CD8-positive, alpha-beta memory T cell (primary cell): Measurements from ENCODE around the gene PPP1R7. TPM values are rescaled to one million over a fixed set of nuclear protein-coding genes. Genes with fewer than 3 reads are reported as not detected.

Experiments used
- CTCF ChIA-PET: fragments of 350-600 bp; sonication (Branson Sonifier 250); formaldehyde crosslinking; loops from one replicate; lab custom pipeline; 2021; ENCODE audit warnings: antibody characterized with exemption; lab: Charles Lee
- POLR2A ChIA-PET: fragments of 350-600 bp; sonication (Branson Sonifier 250); formaldehyde crosslinking; loops from one replicate; lab custom pipeline; 2021; ENCODE audit warnings: antibody characterized with exemption; lab: Charles Lee
- DNase-seq, 5 donors: peaks; one replicate each; pipeline versions ENCODE4 v3.0.0 to v3.0.0-alpha.2; 2020 to 2022; ENCODE audit warnings: mixed read lengths in 1 of 5
- H3K27ac ChIP-seq: one replicate; pipeline ENCODE4 v1.7.0; 2013; ENCODE audit warnings: low read depth, mild to moderate bottlenecking, low read length, moderate library complexity
- H3K27me3 ChIP-seq: 2 replicates; pipeline ENCODE4 v1.7.0; 2013; ENCODE audit warnings: low read length, mild to moderate bottlenecking; ENCODE audit not compliant: insufficient read depth, poor library complexity, severe bottlenecking
- H3K36me3 ChIP-seq: 2 replicates; pipeline ENCODE4 v1.7.0; 2013; ENCODE audit warnings: mild to moderate bottlenecking, low read length, moderate library complexity; ENCODE audit not compliant: insufficient read depth
- H3K4me1 ChIP-seq: 2 replicates; pipeline ENCODE4 v1.7.0; 2013; ENCODE audit warnings: mild to moderate bottlenecking, low read length, moderate library complexity; ENCODE audit not compliant: insufficient read depth
- H3K4me3 ChIP-seq: 2 replicates; pipeline ENCODE4 v1.7.0; 2013; ENCODE audit warnings: mild to moderate bottlenecking, low read length
- H3K9me3 ChIP-seq: 2 replicates; pipeline ENCODE4 v1.7.0; 2013; ENCODE audit warnings: mild to moderate bottlenecking, low read length
- H3K27ac Mint-ChIP-seq, 8 donors: one replicate each; pipeline ENCODE4 v1.8.0; 2020 to 2021; ENCODE audit warnings: mixed read lengths in 8 of 8, mild to moderate bottlenecking in 6 of 8, inconsistent platforms in 3 of 8, moderate library complexity in 3 of 8
- H3K27me3 Mint-ChIP-seq, 2 donors: one replicate each; pipeline ENCODE4 v1.8.0; 2020 to 2021; ENCODE audit warnings: mixed read lengths in 2 of 2, mild to moderate bottlenecking in 1 of 2, moderate library complexity in 1 of 2
- H3K36me3 Mint-ChIP-seq, 3 donors: one replicate each; pipeline ENCODE4 v1.8.0; 2020 to 2021; ENCODE audit warnings: mixed read lengths in 3 of 3, inconsistent platforms in 1 of 3, mild to moderate bottlenecking in 1 of 3
- H3K4me1 Mint-ChIP-seq, 3 donors: one replicate each; pipeline ENCODE4 v1.8.0; 2020 to 2021; ENCODE audit warnings: mixed read lengths in 3 of 3, inconsistent platforms in 1 of 3, mild to moderate bottlenecking in 1 of 3
- H3K4me3 Mint-ChIP-seq, 7 donors: one replicate each; pipeline ENCODE4 v1.8.0; 2020 to 2021; ENCODE audit warnings: mixed read lengths in 7 of 7, mild to moderate bottlenecking in 6 of 7, moderate library complexity in 4 of 7, inconsistent platforms in 2 of 7
- H3K9me3 Mint-ChIP-seq, 5 donors: one replicate each; pipeline ENCODE4 v1.8.0; 2020 to 2022; ENCODE audit warnings: mixed read lengths in 5 of 5, mild to moderate bottlenecking in 3 of 5, moderate library complexity in 2 of 5, inconsistent platforms in 1 of 5
- polyA plus RNA-seq: library from polyadenylated mRNA; unstranded; fragments of 300-500 nt; fragmentation: Illumina TruSeq; gene quantifications from one replicate; pipeline ENCODE4 v1.2.3, GENCODE V29; 2021
- total RNA-seq, 2 experiments: library from RNA; stranded (reverse); gene quantifications; one replicate each; pipeline ENCODE4 v1.2.3, GENCODE V29; 2021

The PPP1R7 gene
- total and polyA plus RNA-seq, 3 experiments from 2014 or later: 82.6 to 132 (median 87.2) TPM

DNA sequence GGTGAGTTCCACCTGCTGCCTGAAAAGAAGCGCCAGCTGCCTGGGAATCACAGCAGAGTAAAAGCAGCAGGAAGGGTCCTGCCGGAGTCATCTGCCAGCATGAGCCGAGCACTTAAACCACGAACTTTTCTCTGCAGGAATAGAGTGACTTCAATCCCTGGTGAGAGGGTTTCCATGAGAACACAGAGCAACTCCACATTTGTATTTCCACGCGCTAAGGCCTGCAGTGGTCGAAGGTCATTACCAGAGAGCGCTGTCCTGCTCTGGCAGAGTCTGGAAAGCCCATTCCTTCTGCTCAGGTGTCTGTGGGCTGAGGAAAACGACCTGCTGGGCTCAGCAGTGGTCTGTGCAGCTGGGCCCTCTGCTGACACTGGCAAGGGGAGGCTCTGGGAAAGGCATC, 7.7 kb upstream of the PPP1R7 start:
- Mint-ChIP-seq H3K36me3 (peaks cover 12 to 70% (median 19%) of the 10 kb centered on the region in 3 donors), H3K27me3 (no peaks in the 10 kb centered on the region), H3K4me3 (no peak overlapping the region), H3K9me3 (no peaks in the 10 kb centered on the region), H3K4me1 (peaks cover 1 to 22% (median 8%) of the 10 kb centered on the region in 3 donors), H3K27ac (no peak overlapping the region)
- DNase-seq: no peak
- no peaks in the 10 kb centered on the region for H3K27me3 ChIP-seq
- H3K4me3 ChIP-seq: no peak overlapping the region
- no peaks in the 10 kb centered on the region for H3K9me3 ChIP-seq
- no peak overlapping the region for H3K27ac ChIP-seq
- no peaks in the 10 kb centered on the region for H3K4me1 ChIP-seq
- H3K36me3 ChIP-seq: peaks cover 9% of the 10 kb centered on the region
- ChIA-PET CTCF (no interaction called here), POLR2A (no interaction called here)

GRCh38 chr2:241146286-241146685, 4.0 kb upstream of the PPP1R7 start:
- ChIA-PET CTCF (interaction anchor here (1.4 kb wide), 1 partner anchor 68 kb away, joined by 7 read pairs; no protein-coding TSS in a partner anchor), POLR2A (interaction anchor here (1.3 kb wide), 1 partner anchor 37 kb away, joined by 3 read pairs; no protein-coding TSS in a partner anchor)

DNA sequence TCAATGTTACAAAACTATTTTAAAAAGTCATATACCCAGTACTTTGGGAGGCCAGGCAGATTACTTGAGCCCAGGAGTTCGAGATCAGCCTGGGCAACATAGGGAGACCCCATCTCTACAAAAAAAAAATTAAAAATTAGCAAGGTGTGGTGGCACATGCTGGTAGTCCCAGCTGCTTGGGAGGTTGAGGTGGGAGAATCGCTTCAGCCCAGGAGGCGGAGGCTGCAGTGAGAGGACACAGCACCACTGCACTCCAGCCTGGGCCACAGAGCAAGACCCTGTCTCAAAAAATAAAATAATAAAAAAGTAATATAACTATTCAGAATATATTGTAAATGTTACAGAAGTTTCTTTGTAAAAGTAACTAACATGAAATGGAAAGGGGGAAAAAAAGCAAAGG, 2.9 kb upstream of the PPP1R7 start:
- ChIA-PET POLR2A (interaction anchor here (0.7 kb wide), 1 partner anchor 37 kb away, joined by 3 read pairs; no protein-coding TSS in a partner anchor), CTCF (no interaction called here)
- Mint-ChIP-seq H3K36me3 (peaks cover 1 to 43% (median 4%) of the 10 kb centered on the region in 3 donors), H3K4me3 (peak overlapping the region in 6 of 7 donors; percentile 26 to 95 (median 86)), H3K27me3 (peaks cover 0 to 3% of the 10 kb centered on the region in 2 donors), H3K9me3 (no peaks in the 10 kb centered on the region), H3K4me1 (peaks cover 29 to 56% (median 42%) of the 10 kb centered on the region in 3 donors), H3K27ac (peak overlapping the region in 1 of 8 donors; percentile 85)
- no peak for DNase-seq
- Histone ChIP-seq H3K4me3 (no peak overlapping the region), H3K9me3 (no peaks in the 10 kb centered on the region), H3K27ac (no peak overlapping the region), H3K36me3 (no peaks in the 10 kb centered on the region), H3K27me3 (no peaks in the 10 kb centered on the region), H3K4me1 (peaks cover 25% of the 10 kb centered on the region)

More at GRCh38 chr2:241146286-241146685, 4.0 kb upstream of the PPP1R7 start:
- no peak overlapping the region for H3K4me3 ChIP-seq
- peak overlapping the region in 1 of 7 donors; percentile 95 for H3K4me3 Mint-ChIP-seq
- no peaks in the 10 kb centered on the region for H3K27me3 ChIP-seq
- H3K27ac Mint-ChIP-seq: no peak overlapping the region
- H3K27ac ChIP-seq: no peak overlapping the region
- H3K4me1 ChIP-seq: peaks cover 15% of the 10 kb centered on the region
- no peaks in the 10 kb centered on the region for H3K9me3 Mint-ChIP-seq
- H3K27me3 Mint-ChIP-seq: peaks cover 0 to 3% of the 10 kb centered on the region in 2 donors
- peaks cover 5 to 49% (median 7%) of the 10 kb centered on the region in 3 donors for H3K36me3 Mint-ChIP-seq
- H3K36me3 ChIP-seq: no peaks in the 10 kb centered on the region
- no peaks in the 10 kb centered on the region for H3K9me3 ChIP-seq
- peaks cover 19 to 45% (median 31%) of the 10 kb centered on the region in 3 donors for H3K4me1 Mint-ChIP-seq
- no peak for DNase-seq

DNA sequence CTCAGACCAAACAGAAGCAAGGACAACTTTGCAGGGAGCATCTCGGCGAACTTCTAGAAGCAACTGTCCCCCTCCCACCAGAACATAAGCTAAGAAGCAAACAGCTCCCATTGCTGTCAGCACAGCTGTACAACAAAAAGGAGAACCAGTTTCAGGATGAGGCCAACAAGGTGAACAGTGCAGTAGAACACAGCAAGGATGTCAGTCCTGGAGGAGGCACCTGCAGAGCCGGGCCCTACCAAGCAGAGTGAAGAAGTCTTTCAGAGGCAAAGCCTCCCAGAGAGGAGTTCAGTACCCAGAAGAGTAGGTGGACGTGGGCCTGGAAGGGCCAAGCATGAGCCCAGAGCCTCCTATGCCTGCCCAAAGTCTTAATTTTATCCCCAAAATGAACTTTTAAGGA, 2.0 kb upstream of the PPP1R7 start:
- Histone ChIP-seq H3K4me1 (peaks cover 26% of the 10 kb centered on the region), H3K9me3 (no peaks in the 10 kb centered on the region), H3K4me3 (peak overlapping the region; percentile 97), H3K27me3 (no peaks in the 10 kb centered on the region), H3K36me3 (no peaks in the 10 kb centered on the region), H3K27ac (no peak overlapping the region)
- Mint-ChIP-seq H3K4me1 (peaks cover 30 to 58% (median 48%) of the 10 kb centered on the region in 3 donors), H3K27me3 (peaks cover 0 to 3% of the 10 kb centered on the region in 2 donors), H3K9me3 (no peaks in the 10 kb centered on the region), H3K4me3 (peak overlapping the region; percentile 85 to 100 (median 88)), H3K36me3 (peaks cover 0 to 37% (median 5%) of the 10 kb centered on the region in 3 donors), H3K27ac (peak overlapping the region; percentile 55 to 88 (median 76))
- POLR2A ChIA-PET: interaction anchor here (2.3 kb wide), 1 partner anchor 36 kb away, joined by 14 read pairs; no protein-coding TSS in a partner anchor
- CTCF ChIA-PET: interaction anchor here (1.6 to 4.2 kb wide), 4 partner anchors 8 to 53 kb away, joined by 4 to 54 read pairs (median 8); no protein-coding TSS in a partner anchor
- no peak for DNase-seq

GRCh38 chr2:241148891-241149674, 1.2 kb upstream of the PPP1R7 start, which contains the start of gene PASK:
TSS of gene PASK (minus strand) at chr2:241149472. CDS start at chr2:241143032, 6,440 bp downstream.
- Histone ChIP-seq H3K27me3 (no peaks in the 10 kb centered on the region), H3K27ac (peak within 1 kb of the TSS; percentile 68), H3K4me1 (peaks cover 26% of the 10 kb centered on the region), H3K4me3 (peak within 1 kb of the TSS; percentile 97), H3K36me3 (no peaks in the 10 kb centered on the region), H3K9me3 (no peaks in the 10 kb centered on the region)
- Mint-ChIP-seq H3K4me3 (peak within 1 kb of the TSS; percentile 93 to 100 (median 97)), H3K36me3 (peaks cover 0 to 34% (median 5%) of the 10 kb centered on the region in 3 donors), H3K9me3 (no peaks in the 10 kb centered on the region), H3K27ac (peak within 1 kb of the TSS; percentile 87 to 99 (median 94)), H3K4me1 (peaks cover 31 to 56% (median 52%) of the 10 kb centered on the region in 3 donors), H3K27me3 (peaks cover 0 to 3% of the 10 kb centered on the region in 2 donors)
- peak; percentile 87 to 95 (median 90) for DNase-seq
- ChIA-PET CTCF (interaction anchor here (0.7 to 4.2 kb wide), 15 partner anchors 9 to 655 kb away, joined by 3 to 67 read pairs (median 6); partner anchors contain the start of gene MTERF4), POLR2A (interaction anchor here (0.9 to 3.3 kb wide), 9 partner anchors 25 to 589 kb away, joined by 3 to 49 read pairs (median 11); partner anchors contain the start of genes DUSP28, HDLBP, MTERF4 and SEPTIN2)

DNA sequence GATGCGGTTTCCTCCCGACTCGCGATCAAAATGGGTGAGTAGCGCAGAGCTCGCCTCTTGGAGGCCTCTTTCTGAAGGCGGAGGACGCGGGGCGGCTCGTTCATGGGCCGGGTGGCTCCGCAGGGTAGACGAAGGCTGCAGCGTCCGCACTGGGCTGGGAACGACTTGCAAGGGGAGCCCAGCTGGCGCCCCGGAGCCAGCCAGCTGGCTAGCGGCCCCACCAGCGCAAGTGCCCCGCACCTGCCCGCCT, 667 bp upstream of the PPP1R7 start:
- Mint-ChIP-seq H3K4me1 (peaks cover 32 to 54% (median 52%) of the 10 kb centered on the region in 3 donors), H3K36me3 (peaks cover 0 to 33% (median 5%) of the 10 kb centered on the region in 3 donors), H3K4me3 (peak overlapping the region; percentile 93 to 100 (median 97)), H3K27ac (peak overlapping the region; percentile 70 to 94 (median 89)), H3K9me3 (no peaks in the 10 kb centered on the region), H3K27me3 (peaks cover 0 to 3% of the 10 kb centered on the region in 2 donors)
- peaks cover 26% of the 10 kb centered on the region for H3K4me1 ChIP-seq
- peak overlapping the region; percentile 97 for H3K4me3 ChIP-seq
- H3K27me3 ChIP-seq: no peaks in the 10 kb centered on the region
- CTCF ChIA-PET: interaction anchor here (0.7 to 4.2 kb wide), 16 partner anchors 9 to 654 kb away, joined by 3 to 67 read pairs (median 5); partner anchors contain the start of gene MTERF4
- DNase-seq: no peak
- POLR2A ChIA-PET: interaction anchor here (0.9 to 3.3 kb wide), 9 partner anchors 26 to 589 kb away, joined by 3 to 49 read pairs (median 11); partner anchors contain the start of genes DUSP28, HDLBP, MTERF4 and SEPTIN2
- no peaks in the 10 kb centered on the region for H3K36me3 ChIP-seq
- peak overlapping the region; percentile 68 for H3K27ac ChIP-seq
- H3K9me3 ChIP-seq: no peaks in the 10 kb centered on the region

- peaks cover 33 to 58% (median 52%) of the 10 kb centered on the region in 3 donors for H3K4me1 Mint-ChIP-seq
- Histone ChIP-seq H3K4me1 (peaks cover 26% of the 10 kb centered on the region), H3K4me3 (peak overlapping the region; percentile 97), H3K9me3 (no peaks in the 10 kb centered on the region), H3K27ac (peak overlapping the region; percentile 68), H3K36me3 (no peaks in the 10 kb centered on the region), H3K27me3 (no peaks in the 10 kb centered on the region)
- H3K4me3 Mint-ChIP-seq: peak overlapping the region; percentile 93 to 100 (median 97)
- H3K27ac Mint-ChIP-seq: peak overlapping the region; percentile 87 to 99 (median 94)
- CTCF ChIA-PET: interaction anchor here (0.7 to 4.2 kb wide), 16 partner anchors 10 to 584 kb away, joined by 3 to 67 read pairs (median 6); partner anchors contain the start of genes D2HGDH and MTERF4
- peaks cover 0 to 33% (median 5%) of the 10 kb centered on the region in 3 donors for H3K36me3 Mint-ChIP-seq
- H3K27me3 Mint-ChIP-seq: peaks cover 0 to 3% of the 10 kb centered on the region in 2 donors
- POLR2A ChIA-PET: interaction anchor here (0.6 to 3.3 kb wide), 10 partner anchors 15 to 551 kb away, joined by 3 to 49 read pairs (median 4); partner anchors contain the start of genes ING5 and MTERF4
- no peaks in the 10 kb centered on the region for H3K9me3 Mint-ChIP-seq
- DNase-seq: no peak
Observed at GRCh38 chr2:241150660-241151530, 628 bp downstream of the PPP1R7 start.
